Tibial nerve (tissue), 4 donors: ENCODE data around the gene PTCHD1. TPM values are rescaled to one million over a fixed set of nuclear protein-coding genes. Genes with fewer than 3 reads are reported as not detected.

ENCODE experiments used
- DNase-seq, 2 donors: peaks; one replicate each; pipeline ENCODE4 v3.0.0-alpha.2; 2019; ENCODE audit warnings: low spot score in 2 of 2
- H3K27ac ChIP-seq, 4 donors: fragments of 200-600 bp; sonication (generic) in 3 of 4; one replicate each; pipeline ENCODE4 v1.5.1; 2017 to 2019; ENCODE audit warnings: mild to moderate bottlenecking in 1 of 4
- H3K27me3 ChIP-seq, 2 donors: fragments of 200-600 bp; sonication (generic) in 1 of 2; one replicate each; pipeline versions ENCODE4 v1.5.1 to v1.6.0; 2017 to 2019
- H3K36me3 ChIP-seq, 3 donors: fragments of 200-600 bp; sonication (generic); one replicate each; pipeline ENCODE4 v1.5.1; 2018 to 2019
- H3K4me1 ChIP-seq, 4 donors: fragments of 200-600 bp; sonication (generic) in 3 of 4; one replicate each; pipeline ENCODE4 v1.5.1; 2017 to 2019
- H3K4me3 ChIP-seq, 4 donors: fragments of 200-600 bp; sonication (generic) in 3 of 4; one replicate each; pipeline ENCODE4 v1.5.1; 2017 to 2019; ENCODE audit warnings: mild to moderate bottlenecking in 1 of 4, moderate library complexity in 1 of 4
- H3K9me3 ChIP-seq, 4 donors: fragments of 200-600 bp; sonication (generic) in 3 of 4; one replicate each; pipeline ENCODE4 v1.5.1; 2017 to 2019
- CTCF ChIP-seq, 5 experiments: fragments of 200-600 bp in 3 of 5; fragments of 450-650 bp in 2 of 5; sonication (generic) in 3 of 5; IDR thresholded peaks; one replicate each; pipeline ENCODE4 v1.5.1; 2016 to 2019; ENCODE audit warnings: antibody characterized with exemption in 5 of 5, mild to moderate bottlenecking in 3 of 5, moderate library complexity in 2 of 5
- EP300 ChIP-seq, 2 donors: sonication (generic); formaldehyde crosslinking; IDR thresholded peaks; one replicate each; pipeline ENCODE4 v1.6.1; 2017; ENCODE audit warnings: antibody characterized with exemption in 2 of 2, mild to moderate bottlenecking in 1 of 2
- POLR2A ChIP-seq, 2 donors: fragments of 450-650 bp; IDR thresholded peaks; one replicate each; pipeline ENCODE4 v1.6.1; 2017; ENCODE audit warnings: antibody characterized with exemption in 2 of 2, mild to moderate bottlenecking in 2 of 2, moderate library complexity in 2 of 2
- WGBS, 2 donors: methylation state at CpG; one replicate each; pipeline ENCODE4 v1.1.5; 2018; 5-methylcytosine and 5-hydroxymethylcytosine counted together
- total RNA-seq, 4 donors: library from RNA; depleted of rRNA; stranded (reverse); fragments of >200 nt; gene quantifications; one replicate each; pipeline ENCODE4 v1.1.0, GENCODE V29; 2016

Gene PTCHD1
- total RNA-seq, 4 donors from 2014 or later = under 0.01 to 0.59 (median under 0.01) TPM; not detected in 1

- peak overlapping the region in 1 of 4 donors; percentile 43 for H3K4me3 ChIP-seq
- no peaks in the 10 kb centered on the region for H3K36me3 ChIP-seq
- 0 to 39% methylated on average over 4 to 48 of the region's 54 CpGs for WGBS, 2 donors
- H3K4me1 ChIP-seq = peaks cover 0 to 33% (median 3%) of the 10 kb centered on the region in 4 donors
- H3K27ac ChIP-seq = no peak overlapping the region
- H3K9me3 ChIP-seq = no peaks in the 10 kb centered on the region
- DNase-seq = no peak
- TF ChIP-seq CTCF (IDR thresholded peaks at IDR 0.05) (no peak), EP300 (IDR thresholded peaks at IDR 0.05) (no peak), POLR2A (IDR thresholded peaks at IDR 0.05) (no peak)
- H3K27me3 ChIP-seq = peaks cover 0 to 74% of the 10 kb centered on the region in 2 donors
Observed at GRCh38 chrX:23333842-23334520, 668 bp upstream of the PTCHD1 start.

GRCh38 chrX:23334521-23334847 is 165 bp upstream of the PTCHD1 start:
- Histone ChIP-seq H3K27me3 (peaks cover 0 to 74% of the 10 kb centered on the region in 2 donors), H3K27ac (no peak overlapping the region), H3K4me3 (peak overlapping the region in 1 of 4 donors; percentile 43), H3K4me1 (peaks cover 0 to 33% (median 3%) of the 10 kb centered on the region in 4 donors), H3K36me3 (no peaks in the 10 kb centered on the region), H3K9me3 (no peaks in the 10 kb centered on the region)
- no peak for DNase-seq
- TF ChIP-seq CTCF (IDR thresholded peaks at IDR 0.05) = no peak
- 70% methylated on average over 20 of the region's 63 CpGs; no CpG with 5 or more reads in 1 of the 2 donors for WGBS, 2 donors

- DNase-seq = no peak
- H3K36me3 ChIP-seq = no peaks in the 10 kb centered on the region
- peaks cover 0 to 16% (median under 1%) of the 10 kb centered on the region in 4 donors for H3K4me1 ChIP-seq
- peaks cover 0 to 52% of the 10 kb centered on the region in 2 donors for H3K27me3 ChIP-seq
- no peaks in the 10 kb centered on the region for H3K9me3 ChIP-seq
- H3K4me3 ChIP-seq = no peak overlapping the region
- WGBS, 2 donors = 83 to 84% methylated on average over 4 of the region's 4 CpGs
- TF ChIP-seq CTCF (IDR thresholded peaks at IDR 0.05) = no peak
- no peak for TF ChIP-seq POLR2A (IDR thresholded peaks at IDR 0.05)
- no peak for TF ChIP-seq EP300 (IDR thresholded peaks at IDR 0.05)
- no peak overlapping the region for H3K27ac ChIP-seq
Observed at GRCh38 chrX:23338334-23338733, 3.7 kb downstream of the PTCHD1 start.

GRCh38 chrX:23341452-23341851 is 6.8 kb downstream of the PTCHD1 start:
- 29 to 46% methylated on average over 6 of the region's 6 CpGs for WGBS, 2 donors
- TF ChIP-seq POLR2A (IDR thresholded peaks at IDR 0.05) (no peak), EP300 (IDR thresholded peaks at IDR 0.05) (no peak), CTCF (IDR thresholded peaks at IDR 0.05) (no peak)
- no peak overlapping the region for H3K4me3 ChIP-seq
- H3K9me3 ChIP-seq = no peaks in the 10 kb centered on the region
- no peaks in the 10 kb centered on the region for H3K36me3 ChIP-seq
- H3K27me3 ChIP-seq = peaks cover 0 to 30% of the 10 kb centered on the region in 2 donors
- DNase-seq = no peak
- no peak overlapping the region for H3K27ac ChIP-seq
- no peaks in the 10 kb centered on the region for H3K4me1 ChIP-seq

GRCh38 chrX:23344238-23344903 is 9.7 kb downstream of the PTCHD1 start:
- Histone ChIP-seq H3K9me3 (no peaks in the 10 kb centered on the region), H3K27ac (no peak overlapping the region), H3K36me3 (no peaks in the 10 kb centered on the region), H3K4me3 (no peak overlapping the region), H3K4me1 (no peaks in the 10 kb centered on the region), H3K27me3 (peaks cover 0 to 15% of the 10 kb centered on the region in 2 donors)
- no peak for DNase-seq
- TF ChIP-seq POLR2A (IDR thresholded peaks at IDR 0.05) (no peak), EP300 (IDR thresholded peaks at IDR 0.05) (no peak), CTCF (IDR thresholded peaks at IDR 0.05) (no peak)
- 46 to 79% methylated on average over 3 to 5 of the region's 5 CpGs for WGBS, 2 donors
